CD4-positive, alpha-beta T cell (primary cell): ENCODE data around the gene UBE2B. TPM values are rescaled to one million over a fixed set of nuclear protein-coding genes. Genes with fewer than 3 reads are reported as not detected.

Source experiments
- ATAC-seq: fragments of 200-7000 bp; cut with Tn5 transposase; one replicate; pipeline ENCODE4 v1.10.0; 2022; ENCODE audit warnings: mild to moderate bottlenecking; ENCODE audit not compliant: poor library complexity
- CTCF ChIA-PET: fragments of 350-600 bp; sonication (Branson Sonifier 250); formaldehyde crosslinking; loops from one replicate; lab custom pipeline; 2021; ENCODE audit warnings: antibody characterized with exemption, inconsistent platforms; lab: Charles Lee
- POLR2A ChIA-PET: fragments of 350-600 bp; sonication (Branson Sonifier 250); formaldehyde crosslinking; loops from one replicate; lab custom pipeline; 2021; ENCODE audit warnings: antibody characterized with exemption, inconsistent platforms; lab: Charles Lee
- DNase-seq, 14 experiments: peaks; one replicate each; pipeline ENCODE4 v3.0.0-alpha.2; 2013 to 2020; ENCODE audit warnings: mixed read lengths in 2 of 14
- H3K27ac ChIP-seq, 2 donors: one replicate each; pipeline versions ENCODE4 v1.5.1 to v1.7.0; 2013; ENCODE audit warnings: low read length in 2 of 2, low read depth in 1 of 2, mild to moderate bottlenecking in 1 of 2
- H3K27me3 ChIP-seq, 2 experiments: 1 replicate in 1 of 2; 2 replicates in 1 of 2; pipeline versions ENCODE4 v1.6.1 to v1.7.0; 2013; ENCODE audit warnings: low read length in 2 of 2, control low read depth in 1 of 2, mild to moderate bottlenecking in 1 of 2, moderate library complexity in 1 of 2; ENCODE audit not compliant: insufficient read depth in 2 of 2, control insufficient read depth in 1 of 2
- H3K36me3 ChIP-seq: one replicate; pipeline ENCODE4 v1.6.1; 2013; ENCODE audit warnings: low read length, control low read depth; ENCODE audit not compliant: insufficient read depth
- H3K4me1 ChIP-seq: one replicate; pipeline ENCODE4 v1.6.1; 2013; ENCODE audit warnings: low read length, control low read depth; ENCODE audit not compliant: insufficient read depth
- H3K4me3 ChIP-seq: one replicate; pipeline ENCODE4 v1.5.1; 2013; ENCODE audit warnings: mild to moderate bottlenecking, low read length, moderate library complexity
- H3K9me3 ChIP-seq, 2 experiments: 1 replicate in 1 of 2; 2 replicates in 1 of 2; pipeline versions ENCODE4 v1.6.1 to v1.7.0; 2013; ENCODE audit warnings: low read length in 2 of 2, mild to moderate bottlenecking in 2 of 2, control low read depth in 1 of 2, moderate library complexity in 1 of 2; ENCODE audit not compliant: control insufficient read depth in 1 of 2, insufficient read depth in 1 of 2
- H3K27ac Mint-ChIP-seq: one replicate; pipeline ENCODE4 v1.8.0; 2020; ENCODE audit warnings: mixed read lengths
- H3K27me3 Mint-ChIP-seq: one replicate; pipeline ENCODE4 v1.8.0; 2021; ENCODE audit warnings: mixed read lengths
- H3K36me3 Mint-ChIP-seq: one replicate; pipeline ENCODE4 v1.8.0; 2021; ENCODE audit warnings: low read depth, mixed read lengths
- H3K4me1 Mint-ChIP-seq: one replicate; pipeline ENCODE4 v1.8.0; 2021; ENCODE audit warnings: low read depth, mixed read lengths
- H3K4me3 Mint-ChIP-seq: one replicate; pipeline ENCODE4 v1.8.0; 2020; ENCODE audit warnings: mild to moderate bottlenecking, mixed read lengths
- H3K9me3 Mint-ChIP-seq: one replicate; pipeline ENCODE4 v1.8.0; 2020; ENCODE audit warnings: mixed read lengths
- intact Hi-C, 2 experiments: fragments of 100-400 bp; cut with DNase I in 1 of 2; cut with micrococcal nuclease in 1 of 2; formaldehyde crosslinking; loops; one replicate each; pipeline versions ENCODE4 v1.15.1 to v1.9.0; 2023 to 2025; cut with DNase I, micrococcal nuclease
- total RNA-seq, 174 experiments: library from RNA in 2 of 174; stranded (reverse) in 2 of 174; gene quantifications; one replicate each; pipeline ENCODE4 v1.2.3 and lab custom pipeline; 2021 to 2026
- TF ChIP-seq, protein P1 (sequence below): fragments of 200-600 bp; IDR thresholded peaks from one replicate; pipeline ENCODE4 v1.8.0; 2022; ENCODE audit warnings: antibody characterized with exemption, mild to moderate bottlenecking

The UBE2B gene
- total RNA-seq, 2 experiments from 2014 or later = 225 to 228 TPM

DNA sequence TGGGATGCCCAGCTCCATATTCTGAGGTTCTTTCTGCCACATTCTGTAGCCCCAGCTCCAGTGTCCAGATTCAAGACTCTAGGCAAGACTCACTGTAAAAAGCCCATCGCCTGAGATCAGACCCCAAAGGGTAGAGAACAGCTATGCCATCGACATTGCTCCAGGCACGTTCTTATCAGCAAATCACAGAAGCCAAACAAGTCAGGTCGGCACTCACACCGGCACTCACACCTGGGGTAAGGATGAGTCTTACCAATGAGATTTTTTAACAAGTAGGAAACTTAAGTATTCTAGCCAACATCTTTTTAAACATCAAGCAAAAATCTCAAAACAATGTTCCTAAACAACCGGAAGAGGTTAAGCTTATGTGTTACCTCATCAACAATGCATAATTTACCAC, 38.0 kb downstream of the UBE2B start:
- Histone ChIP-seq H3K27ac (no peak overlapping the region), H3K4me1 (peaks cover 25% of the 10 kb centered on the region), H3K9me3 (no peaks in the 10 kb centered on the region), H3K27me3 (no peaks in the 10 kb centered on the region), H3K4me3 (no peak overlapping the region), H3K36me3 (peaks cover 7% of the 10 kb centered on the region)
- Mint-ChIP-seq H3K9me3 (no peaks in the 10 kb centered on the region), H3K27me3 (no peaks in the 10 kb centered on the region), H3K4me1 (peaks cover 42% of the 10 kb centered on the region), H3K36me3 (peaks cover 16% of the 10 kb centered on the region), H3K27ac (peak overlapping the region; percentile 3), H3K4me3 (peak overlapping the region; percentile 56)
- CTCF ChIA-PET = interaction anchor here (4.9 kb wide), 1 partner anchor 118 kb away, joined by 26 read pairs; no protein-coding TSS in a partner anchor
- ATAC-seq (no peak), DNase-seq (peak in 1 of 14 experiments; percentile 17)
- POLR2A ChIA-PET = interaction anchor here (0.6 to 9.5 kb wide), 3 partner anchors 119 to 215 kb away, joined by 3 to 164 read pairs (median 3); partner anchors contain the start of gene JADE2
- intact Hi-C loops = no loop called here
- TF ChIP-seq, protein P1, sequence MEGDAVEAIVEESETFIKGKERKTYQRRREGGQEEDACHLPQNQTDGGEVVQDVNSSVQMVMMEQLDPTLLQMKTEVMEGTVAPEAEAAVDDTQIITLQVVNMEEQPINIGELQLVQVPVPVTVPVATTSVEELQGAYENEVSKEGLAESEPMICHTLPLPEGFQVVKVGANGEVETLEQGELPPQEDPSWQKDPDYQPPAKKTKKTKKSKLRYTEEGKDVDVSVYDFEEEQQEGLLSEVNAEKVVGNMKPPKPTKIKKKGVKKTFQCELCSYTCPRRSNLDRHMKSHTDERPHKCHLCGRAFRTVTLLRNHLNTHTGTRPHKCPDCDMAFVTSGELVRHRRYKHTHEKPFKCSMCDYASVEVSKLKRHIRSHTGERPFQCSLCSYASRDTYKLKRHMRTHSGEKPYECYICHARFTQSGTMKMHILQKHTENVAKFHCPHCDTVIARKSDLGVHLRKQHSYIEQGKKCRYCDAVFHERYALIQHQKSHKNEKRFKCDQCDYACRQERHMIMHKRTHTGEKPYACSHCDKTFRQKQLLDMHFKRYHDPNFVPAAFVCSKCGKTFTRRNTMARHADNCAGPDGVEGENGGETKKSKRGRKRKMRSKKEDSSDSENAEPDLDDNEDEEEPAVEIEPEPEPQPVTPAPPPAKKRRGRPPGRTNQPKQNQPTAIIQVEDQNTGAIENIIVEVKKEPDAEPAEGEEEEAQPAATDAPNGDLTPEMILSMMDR = no peak

GRCh38 chr5:134410822-134411221, 39.5 kb downstream of the UBE2B start:
- H3K9me3 ChIP-seq = no peaks in the 10 kb centered on the region
- no peaks in the 10 kb centered on the region for H3K27me3 ChIP-seq
- TF ChIP-seq, protein P1 = no peak
- Mint-ChIP-seq H3K27ac (peak overlapping the region; percentile 81), H3K27me3 (no peaks in the 10 kb centered on the region), H3K36me3 (peaks cover 13% of the 10 kb centered on the region), H3K4me1 (peaks cover 42% of the 10 kb centered on the region), H3K4me3 (peak overlapping the region; percentile 87), H3K9me3 (no peaks in the 10 kb centered on the region)
- peaks cover 25% of the 10 kb centered on the region for H3K4me1 ChIP-seq
- H3K4me3 ChIP-seq = peak overlapping the region; percentile 81
- CTCF ChIA-PET = interaction anchor here (0.9 to 4.9 kb wide), 12 partner anchors 13 to 348 kb away, joined by 4 to 26 read pairs (median 9); partner anchors contain the start of genes DDX46 and UBE2B
- H3K36me3 ChIP-seq = peaks cover 4% of the 10 kb centered on the region
- POLR2A ChIA-PET = interaction anchor here (0.8 to 9.5 kb wide), 13 partner anchors 11 to 234 kb away, joined by 3 to 164 read pairs (median 4); partner anchors contain the start of genes JADE2, PPP2CA and UBE2B
- intact Hi-C loops = loop anchor here (1.0 to 10.0 kb wide), 7 partner anchors 40 to 221 kb away; partner anchors contain the start of genes UBE2B (in 2 of the 2), PPP2CA (in 1 of the 2) and SAR1B (in 1 of the 2)
- no peak for ATAC-seq
- no peak overlapping the region for H3K27ac ChIP-seq
- no peak for DNase-seq

- Histone ChIP-seq H3K27ac (peak overlapping the region in 1 of 2 donors; percentile 53), H3K4me1 (peaks cover 25% of the 10 kb centered on the region), H3K9me3 (no peaks in the 10 kb centered on the region), H3K36me3 (peaks cover 4% of the 10 kb centered on the region), H3K4me3 (peak overlapping the region; percentile 81), H3K27me3 (no peaks in the 10 kb centered on the region)
- Mint-ChIP-seq H3K4me1 (peaks cover 42% of the 10 kb centered on the region), H3K9me3 (no peaks in the 10 kb centered on the region), H3K4me3 (peak overlapping the region; percentile 87), H3K27ac (peak overlapping the region; percentile 81), H3K27me3 (no peaks in the 10 kb centered on the region), H3K36me3 (peaks cover 9% of the 10 kb centered on the region)
- DNase-seq (no peak), ATAC-seq (no peak)
- ChIA-PET CTCF (interaction anchor here (0.6 to 4.9 kb wide), 19 partner anchors 13 to 347 kb away, joined by 3 to 26 read pairs (median 5); partner anchors contain the start of genes DDX46 and UBE2B), POLR2A (interaction anchor here (0.6 to 9.5 kb wide), 21 partner anchors 10 to 407 kb away, joined by 3 to 164 read pairs (median 4); partner anchors contain the start of genes CDKL3, JADE2, PPP2CA and SKP1)
- intact Hi-C loops = loop anchor here (1.0 to 10.0 kb wide), 7 partner anchors 40 to 221 kb away; partner anchors contain the start of genes UBE2B (in 2 of the 2), PPP2CA (in 1 of the 2) and SAR1B (in 1 of the 2)
- TF ChIP-seq, protein P1 = no peak
Measured at GRCh38 chr5:134411228-134411545, 39.8 kb downstream of the UBE2B start.
